ENCODE data around the gene LRRC75B. TPM values are rescaled to one million over a fixed set of nuclear protein-coding genes. Genes with fewer than 3 reads are reported as not detected.
A peak's percentile ranks its signal among the peaks of the same experiment; 100 is the strongest.
"Not testable (repeated sequence)": the region's sequence is repeated elsewhere in the genome, so short reads cannot be mapped to it uniquely, and the experiment has no call there.

LRRC75B gene, protein sequence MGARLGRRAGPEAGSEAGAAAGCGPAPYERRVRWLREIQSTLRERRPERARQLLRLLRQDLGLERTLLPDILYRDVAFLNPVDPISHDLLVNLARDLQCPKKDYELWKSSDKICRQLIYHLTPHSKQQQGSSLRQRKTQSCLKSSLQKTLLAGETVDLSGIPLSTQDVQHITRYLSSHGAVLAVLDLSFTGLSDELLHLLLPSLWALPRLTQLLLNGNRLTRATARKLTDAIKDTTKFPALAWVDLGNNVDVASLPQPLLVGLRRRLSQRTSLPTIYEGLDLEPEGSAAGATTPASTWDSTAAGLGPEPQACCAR
- 10 to 100 TPM; 11.8 to 28.0 (median 21.5) TPM for total RNA-seq
- long read RNA-seq, partial matches to known transcripts, result 0 of 1 reads
- long read RNA-seq, other reads (novel, unspliced or antisense), result 1 of 1 reads

DNA sequence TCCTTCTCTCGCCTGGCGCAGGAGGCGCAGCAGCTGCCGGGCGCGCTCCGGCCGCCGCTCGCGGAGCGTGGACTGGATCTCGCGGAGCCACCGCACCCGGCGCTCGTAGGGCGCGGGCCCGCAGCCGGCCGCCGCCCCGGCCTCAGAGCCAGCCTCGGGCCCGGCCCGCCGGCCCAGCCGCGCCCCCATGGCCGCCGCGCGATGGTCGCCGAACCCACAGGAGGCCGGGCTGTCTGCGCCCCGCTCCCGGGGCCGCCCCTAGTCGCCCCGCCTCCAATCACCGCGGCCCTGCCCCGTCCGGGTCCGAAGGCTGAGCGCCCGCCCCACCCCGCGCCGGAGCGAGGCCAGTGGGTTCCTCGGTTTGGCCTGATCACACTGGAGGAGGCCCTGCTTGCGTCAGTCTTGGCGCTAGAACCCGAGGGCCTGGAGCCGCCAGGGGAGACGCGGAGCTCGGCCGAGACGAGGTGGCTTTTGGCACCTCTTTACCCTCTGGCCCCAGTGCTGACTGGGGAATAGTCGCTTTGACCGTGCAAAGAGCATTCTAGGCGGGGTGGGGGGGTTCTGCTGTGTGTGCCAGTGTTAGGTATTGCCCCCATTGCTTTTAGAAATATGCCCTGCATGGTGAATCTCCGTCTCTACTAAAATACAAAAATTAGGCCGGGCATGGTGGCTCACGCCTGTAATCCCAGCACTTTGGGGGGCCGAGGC is at the start of gene LRRC75B:
Gene LRRC75B (minus strand): TSS at position 223 of the 708 bp plus-strand sequence. CDS start 34 bp downstream, at position 189.
- Histone ChIP-seq H3K27ac (peak within 1 kb of the TSS; percentile 44 to 91 (median 88)), H3K4me1 (peaks cover 0 to 28% (median 9%) of the 10 kb centered on the region in 4 donors), H3K4me3 (peak within 1 kb of the TSS; percentile 61 to 83 (median 70)), H3K9me3 (no peaks in the 10 kb centered on the region), H3K27me3 (no peaks in the 10 kb centered on the region), H3K36me3 (peaks cover 0 to 10% (median 0%) of the 10 kb centered on the region in 4 donors)
- ATAC-seq, result peak; percentile 84 to 92 (median 86)
- intact Hi-C loops (cut with DNase I), result no loop called here
- DNase-seq, result peak; percentile 95 to 99 (median 98)
- 3% methylated on average over 5 of the region's 72 CpGs for WGBS (ENCODE audit: insufficient coverage, low coverage, low lambda C conversion rate, missing lambda C conversion rate)
- TF ChIP-seq POLR2A (IDR thresholded peaks at IDR 0.05), result peak; percentile 80
- TF ChIP-seq, protein P1, sequence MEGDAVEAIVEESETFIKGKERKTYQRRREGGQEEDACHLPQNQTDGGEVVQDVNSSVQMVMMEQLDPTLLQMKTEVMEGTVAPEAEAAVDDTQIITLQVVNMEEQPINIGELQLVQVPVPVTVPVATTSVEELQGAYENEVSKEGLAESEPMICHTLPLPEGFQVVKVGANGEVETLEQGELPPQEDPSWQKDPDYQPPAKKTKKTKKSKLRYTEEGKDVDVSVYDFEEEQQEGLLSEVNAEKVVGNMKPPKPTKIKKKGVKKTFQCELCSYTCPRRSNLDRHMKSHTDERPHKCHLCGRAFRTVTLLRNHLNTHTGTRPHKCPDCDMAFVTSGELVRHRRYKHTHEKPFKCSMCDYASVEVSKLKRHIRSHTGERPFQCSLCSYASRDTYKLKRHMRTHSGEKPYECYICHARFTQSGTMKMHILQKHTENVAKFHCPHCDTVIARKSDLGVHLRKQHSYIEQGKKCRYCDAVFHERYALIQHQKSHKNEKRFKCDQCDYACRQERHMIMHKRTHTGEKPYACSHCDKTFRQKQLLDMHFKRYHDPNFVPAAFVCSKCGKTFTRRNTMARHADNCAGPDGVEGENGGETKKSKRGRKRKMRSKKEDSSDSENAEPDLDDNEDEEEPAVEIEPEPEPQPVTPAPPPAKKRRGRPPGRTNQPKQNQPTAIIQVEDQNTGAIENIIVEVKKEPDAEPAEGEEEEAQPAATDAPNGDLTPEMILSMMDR (IDR thresholded peaks at IDR 0.05), result no peak

DNA sequence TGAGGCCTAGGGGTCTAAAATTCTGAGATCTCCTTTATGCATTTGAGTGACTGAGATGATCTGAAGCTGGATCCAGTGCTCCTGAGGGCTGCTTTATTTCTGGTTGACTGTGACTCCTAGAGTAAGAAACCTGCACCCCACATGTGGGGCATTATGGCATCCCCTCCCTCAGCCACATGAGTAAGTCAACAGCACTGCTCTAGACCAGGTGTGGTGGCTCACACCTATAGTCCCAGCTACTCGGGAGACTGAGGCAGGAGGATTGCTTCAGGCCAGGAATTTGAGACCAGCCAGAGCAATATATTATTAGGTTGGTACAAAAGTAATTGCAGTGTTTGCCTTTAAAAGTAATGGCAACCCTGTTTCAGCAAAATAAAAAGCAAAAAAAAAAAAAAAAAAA is 49.4 kb upstream of the LRRC75B start:
- not testable (repeated sequence) for H3K27me3 ChIP-seq, H3K9me3 ChIP-seq, DNase-seq, H3K4me1 ChIP-seq, H3K27ac ChIP-seq, ATAC-seq, H3K4me3 ChIP-seq, H3K36me3 ChIP-seq
- 60% methylated on average over 1 of the region's 1 CpG for WGBS (ENCODE audit: insufficient coverage, low coverage, low lambda C conversion rate, missing lambda C conversion rate)
- intact Hi-C loops (cut with DNase I), result loop anchor here in 1 of 2 donors (10.0 kb wide), 1 partner anchor 122 kb away; no protein-coding TSS in a partner anchor

DNA sequence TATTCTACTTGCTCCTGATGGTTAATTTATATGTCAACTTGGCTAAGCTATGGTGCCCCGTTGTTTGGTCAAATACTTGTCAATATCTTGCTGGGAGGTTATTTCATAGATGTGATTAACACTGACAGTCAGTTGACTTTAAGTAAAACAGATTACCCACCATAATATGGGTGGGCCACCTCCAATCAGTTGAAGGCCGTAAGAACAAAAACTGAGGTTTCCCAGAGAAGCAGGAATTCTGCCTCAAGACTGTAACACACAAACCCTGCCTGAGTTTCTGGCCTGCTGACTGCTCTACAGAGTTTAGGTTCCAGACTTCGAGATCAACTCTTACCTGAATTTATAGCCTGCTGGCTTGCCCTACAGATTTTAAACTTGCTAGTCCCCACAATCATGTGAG is 43.6 kb upstream of the LRRC75B start:
- ATAC-seq; H3K27me3 ChIP-seq; intact Hi-C loops (cut with DNase I): not testable (repeated sequence)

GRCh38 chr22:24634776-24635389 is 42.0 kb upstream of the LRRC75B start:
- ATAC-seq; DNase-seq; intact Hi-C loops (cut with DNase I); H3K27me3 ChIP-seq; H3K4me1 ChIP-seq; H3K4me3 ChIP-seq; H3K36me3 ChIP-seq; H3K27ac ChIP-seq; H3K9me3 ChIP-seq: not testable (repeated sequence)
- WGBS (ENCODE audit: insufficient coverage, low coverage, low lambda C conversion rate, missing lambda C conversion rate), result 51% methylated on average over 8 of the region's 10 CpGs

More for the DNA sequence above, 43.6 kb upstream of the LRRC75B start:
- H3K36me3 ChIP-seq, DNase-seq, H3K9me3 ChIP-seq, H3K4me3 ChIP-seq, H3K27ac ChIP-seq, H3K4me1 ChIP-seq: not testable (repeated sequence)
- WGBS (ENCODE audit: insufficient coverage, low coverage, low lambda C conversion rate, missing lambda C conversion rate), result 89% methylated on average over 1 of the region's 3 CpGs

GRCh38 chr22:24633231-24634023 is 40.6 kb upstream of the LRRC75B start:
- H3K36me3 ChIP-seq; H3K9me3 ChIP-seq; DNase-seq; H3K4me1 ChIP-seq; intact Hi-C loops (cut with DNase I); H3K27ac ChIP-seq; H3K4me3 ChIP-seq; H3K27me3 ChIP-seq: not testable (repeated sequence)
- WGBS (ENCODE audit: insufficient coverage, low coverage, low lambda C conversion rate, missing lambda C conversion rate), result 31% methylated on average over 11 of the region's 16 CpGs
- ATAC-seq, result peak in 1 of 4 donors; percentile 53

DNA sequence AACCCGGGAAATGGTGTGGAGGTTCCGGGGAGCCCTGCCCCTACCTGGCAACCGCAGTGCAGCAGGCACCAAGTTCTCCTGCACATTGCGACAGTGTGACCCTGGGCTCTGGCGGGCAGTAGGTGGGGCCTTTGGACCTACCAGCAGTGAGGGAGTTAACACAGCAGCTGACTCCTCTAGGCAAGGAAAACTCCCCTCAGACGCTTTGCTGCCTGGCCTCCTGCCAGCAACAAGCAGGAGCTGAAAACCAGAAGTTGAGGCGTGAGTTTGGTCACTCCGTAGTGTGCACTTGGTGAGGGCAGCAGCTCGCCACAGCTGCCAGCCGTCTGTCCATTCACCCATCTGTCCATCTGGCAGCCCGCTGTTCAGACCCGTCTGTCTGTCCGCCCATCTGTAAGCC is 39.8 kb upstream of the LRRC75B start:
- H3K36me3 ChIP-seq; H3K27me3 ChIP-seq; H3K4me3 ChIP-seq; H3K27ac ChIP-seq; intact Hi-C loops (cut with DNase I); ATAC-seq; H3K4me1 ChIP-seq; H3K9me3 ChIP-seq: not testable (repeated sequence)
- 50% methylated on average over 2 of the region's 13 CpGs for WGBS (ENCODE audit: insufficient coverage, low coverage, low lambda C conversion rate, missing lambda C conversion rate)
- DNase-seq, result peak in 1 of 3 donors; percentile 35

DNA sequence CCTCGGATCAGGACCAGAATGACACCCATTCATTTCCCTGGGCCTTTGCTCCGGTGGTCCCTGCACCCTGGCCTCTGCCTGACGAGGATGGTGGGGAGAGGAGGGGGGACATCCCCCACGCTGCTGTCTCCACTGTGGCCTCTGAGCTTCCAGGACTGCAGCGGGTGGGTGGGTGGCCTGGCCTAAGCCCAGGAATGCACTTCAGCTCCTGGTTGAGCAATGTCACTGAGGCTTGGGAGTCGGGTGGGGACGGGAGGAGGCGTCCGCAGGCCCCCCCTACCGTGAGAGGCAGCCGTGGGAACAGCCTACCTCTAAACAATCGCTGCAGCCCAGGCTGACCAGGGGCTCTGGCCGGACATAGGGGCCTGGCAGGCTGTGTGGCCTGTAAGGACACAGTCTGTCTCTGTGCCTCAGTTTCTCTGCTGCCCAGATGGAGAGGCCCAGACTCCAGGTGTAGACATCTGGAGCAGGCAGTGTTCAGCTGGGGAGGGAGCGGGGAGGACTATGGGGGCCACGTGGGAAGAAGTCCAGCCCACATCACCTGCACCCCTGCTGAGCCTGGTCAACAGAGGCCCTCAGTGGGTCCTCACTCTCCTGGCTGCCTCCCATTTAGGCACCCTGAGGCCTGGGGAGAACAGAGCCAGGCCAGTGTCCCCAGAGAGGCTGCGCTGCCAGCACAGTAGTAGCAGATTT is 38.7 kb upstream of the LRRC75B start:
- H3K27ac ChIP-seq; H3K27me3 ChIP-seq; H3K9me3 ChIP-seq; DNase-seq; ATAC-seq; H3K4me3 ChIP-seq; H3K4me1 ChIP-seq; H3K36me3 ChIP-seq; intact Hi-C loops (cut with DNase I): not testable (repeated sequence)
- 26% methylated on average over 3 of the region's 16 CpGs for WGBS (ENCODE audit: insufficient coverage, low coverage, low lambda C conversion rate, missing lambda C conversion rate)

GRCh38 chr22:24630812-24631427 is 38.0 kb upstream of the LRRC75B start:
- H3K36me3 ChIP-seq; H3K4me1 ChIP-seq; H3K4me3 ChIP-seq; DNase-seq; H3K9me3 ChIP-seq; ATAC-seq; H3K27me3 ChIP-seq; intact Hi-C loops (cut with DNase I); H3K27ac ChIP-seq: not testable (repeated sequence)
- 47% methylated on average over 7 of the region's 7 CpGs for WGBS (ENCODE audit: insufficient coverage, low coverage, low lambda C conversion rate, missing lambda C conversion rate)
